GM12878 (cell line): ENCODE data around the gene ARL15. TPM values are rescaled to one million over a fixed set of nuclear protein-coding genes. Genes with fewer than 3 reads are reported as not detected.

Experiments used
- ATAC-seq: fragments of 200-7000 bp; cut with Tn5 transposase; 3 replicates; pipeline ENCODE4 v1.9.1; 2020; ENCODE audit warnings: mild to moderate bottlenecking, moderate library complexity
- BruUV-seq: library from RNA; stranded (reverse); fragments of 400-500 nt; replicated peaks from 2 replicates; lab custom pipeline; 2021; lab: Mats Ljungman, UMichigan
- CTCF ChIA-PET: fragments of 300-600 bp; sonication (Branson Sonifier 250); formaldehyde crosslinking; extraction: SDS; loops from one replicate; lab custom pipeline; 2021; ENCODE audit warnings: inconsistent platforms; lab: Yijun Ruan, JAX
- POLR2A ChIA-PET: fragments of 350-600 bp; formaldehyde crosslinking; extraction: SDS; loops from one replicate; lab custom pipeline; 2021; ENCODE audit warnings: inconsistent platforms; lab: Charles Lee
- RAD21 ChIA-PET: fragments of 300-600 bp; sonication (Branson Sonifier 250); formaldehyde crosslinking; loops from one replicate; lab custom pipeline; 2023; ENCODE audit warnings: antibody characterized with exemption; ENCODE audit not compliant: unreplicated experiment; lab: Charles Lee
- SMC1A ChIA-PET: fragments of 300-600 bp; sonication (Branson Sonifier 250); formaldehyde crosslinking; loops from one replicate; lab custom pipeline; 2023; ENCODE audit not compliant: unreplicated experiment, uncharacterized antibody; lab: Charles Lee
- DNase-seq: peaks from one replicate; pipeline ENCODE4 v3.0.0-alpha.2; 2011; ENCODE audit warnings: low read depth, low spot score
- FAIRE-seq: peaks from 3 replicates; lab custom pipeline; 2011; peaks lifted over from hg19 to GRCh38; lab: Jason Lieb, UNC
- H2AFZ ChIP-seq: 2 replicates; pipeline ENCODE4 v1.6.0; 2011; ENCODE audit warnings: low read depth, low read length, control low read depth; ENCODE audit not compliant: control insufficient read depth
- H3K27ac ChIP-seq: 2 replicates; pipeline ENCODE4 v1.5.1; 2011; ENCODE audit warnings: control low read depth; ENCODE audit not compliant: control insufficient read depth, insufficient read depth
- H3K27me3 ChIP-seq, 2 experiments: replicated peaks in 1 of 2; 2 replicates each; pipeline versions ENCODE4 v1.6.0 to v1.6.1; 2011; ENCODE audit warnings: low read length in 1 of 2; ENCODE audit not compliant: control insufficient read depth in 2 of 2, insufficient read depth in 2 of 2
- H3K36me3 ChIP-seq, 2 experiments: 2 replicates each; pipeline ENCODE4 v1.5.1; 2011; ENCODE audit warnings: low read length in 1 of 2; ENCODE audit not compliant: control insufficient read depth in 2 of 2, insufficient read depth in 2 of 2
- H3K4me1 ChIP-seq: 2 replicates; pipeline ENCODE4 v1.6.1; 2011; ENCODE audit warnings: mild to moderate bottlenecking, low read length, moderate library complexity, mixed read lengths; ENCODE audit not compliant: control insufficient read depth, insufficient read depth
- H3K4me2 ChIP-seq: 2 replicates; pipeline ENCODE4 v1.6.0; 2011; ENCODE audit warnings: control low read depth; ENCODE audit not compliant: control insufficient read depth, insufficient read depth
- H3K4me3 ChIP-seq: fragments of 200-600 bp; sonication (generic); 2 replicates; pipeline ENCODE4 v1.5.1; 2016
- H3K79me2 ChIP-seq: 2 replicates; pipeline ENCODE4 v1.6.0; 2011; ENCODE audit warnings: low read length; ENCODE audit not compliant: control insufficient read depth, insufficient read depth
- H3K9ac ChIP-seq: 2 replicates; pipeline ENCODE4 v1.8.0; 2011; ENCODE audit warnings: low read length, control low read depth, mixed read lengths; ENCODE audit not compliant: control insufficient read depth, insufficient read depth
- H3K9me3 ChIP-seq: replicated peaks from 3 replicates; pipeline ENCODE4 v1.5.1; 2011; ENCODE audit warnings: mild to moderate bottlenecking, low read length; ENCODE audit not compliant: control insufficient read depth, insufficient read depth
- H4K20me1 ChIP-seq: 2 replicates; pipeline ENCODE4 v1.6.0; 2011; ENCODE audit not compliant: control insufficient read depth, insufficient read depth
- BHLHE40 ChIP-seq, 2 experiments: fragments of 450-650 bp in 1 of 2; IDR thresholded peaks; 2 replicates each; pipeline ENCODE4 v1.6.1; 2011 to 2017; ENCODE audit warnings: low read depth in 2 of 2, borderline replicate concordance in 1 of 2, improper control_type of control experiment in 1 of 2, low read length in 1 of 2, mild to moderate bottlenecking in 1 of 2
- CBX5 ChIP-seq: sonication (generic); IDR thresholded peaks from 2 replicates; pipeline ENCODE4 v1.6.1; 2016; ENCODE audit warnings: low read depth, moderate library complexity, mild to moderate bottlenecking, inconsistent platforms
- CHD2 ChIP-seq: IDR thresholded peaks from 2 replicates; pipeline ENCODE4 v1.6.1; 2011; ENCODE audit warnings: low read depth, low read length, improper control_type of control experiment, borderline replicate concordance
- IRF3 ChIP-seq: fragments of 450-650 bp; IDR thresholded peaks from 2 replicates; pipeline ENCODE4 v1.6.1; 2014; ENCODE audit warnings: mild to moderate bottlenecking
- MEF2B ChIP-seq: fragments of 450-650 bp; IDR thresholded peaks from 2 replicates; pipeline ENCODE4 v1.6.1; 2018; ENCODE audit warnings: mild to moderate bottlenecking, moderate library complexity; ENCODE audit not compliant: partially characterized antibody, poor library complexity, severe bottlenecking
- MTA3 ChIP-seq: IDR thresholded peaks from 2 replicates; pipeline ENCODE4 v1.6.1; 2012; ENCODE audit warnings: low read length, inconsistent platforms, borderline replicate concordance
- NFYB ChIP-seq: IDR thresholded peaks from 2 replicates; pipeline ENCODE4 v1.6.1; 2011; ENCODE audit warnings: low read depth, mild to moderate bottlenecking, low read length, improper control_type of control experiment, moderate library complexity; ENCODE audit not compliant: insufficient read depth
- PKNOX1 ChIP-seq: fragments of 450-650 bp; IDR thresholded peaks from 2 replicates; pipeline ENCODE4 v1.6.1; 2016; ENCODE audit warnings: mild to moderate bottlenecking
- RUNX3 ChIP-seq: IDR thresholded peaks from 2 replicates; pipeline ENCODE4 v1.6.1; 2012; ENCODE audit warnings: low read length, inconsistent platforms
- SKIL ChIP-seq: fragments of 450-650 bp; IDR thresholded peaks from 2 replicates; pipeline ENCODE4 v1.6.1; 2017; ENCODE audit warnings: mild to moderate bottlenecking, low read depth, inconsistent platforms; ENCODE audit not compliant: poor library complexity, severe bottlenecking
- SMARCA5 ChIP-seq: fragments of 450-650 bp; IDR thresholded peaks from 2 replicates; pipeline ENCODE4 v1.6.1; 2017; ENCODE audit warnings: mild to moderate bottlenecking
- TCF12 ChIP-seq: IDR thresholded peaks from 2 replicates; pipeline ENCODE4 v1.6.1; 2011; ENCODE audit warnings: low read depth, mild to moderate bottlenecking, low read length
- YBX1 ChIP-seq: fragments of 450-650 bp; IDR thresholded peaks from 2 replicates; pipeline ENCODE4 v1.6.1; 2016; ENCODE audit warnings: antibody characterized with exemption
- ZNF687 ChIP-seq: fragments of 450-650 bp; IDR thresholded peaks from 2 replicates; pipeline ENCODE4 v1.6.1; 2017; ENCODE audit warnings: mild to moderate bottlenecking, moderate library complexity
- WGBS: methylation state at CpG from one replicate; pipeline ENCODE4 v1.1.6; 2016; ENCODE audit warnings: low lambda C conversion rate; ENCODE audit not compliant: insufficient replicate concordance, insufficient coverage; ENCODE audit errors: missing lambda C conversion rate; 5-methylcytosine and 5-hydroxymethylcytosine counted together
- in situ Hi-C: fragments of 300-500 bp; cut with MboI; formaldehyde crosslinking; loops from 9 replicates; pipeline ENCODE4 v1.14.3; 2018; ENCODE audit warnings: mixed read lengths
- intact Hi-C: fragments of 100-400 bp; cut with micrococcal nuclease; formaldehyde crosslinking; loops from one replicate; pipeline ENCODE4 v1.14.2; 2022; ENCODE audit not compliant: unreplicated experiment
- polyA plus RNA-seq, 11 experiments: library from polyadenylated mRNA; depleted of rRNA in 4 of 11; unstranded in 6 of 11; stranded (reverse) in 5 of 11; fragments of >200 nt; fragmentation: Nextera tagmentation in 4 of 11; fragmentation: Illumina TruSeq in 1 of 11; extraction: Ambion mirVana in 4 of 11; extraction: Trizol in 1 of 11; gene quantifications; 1 replicate in 1 of 11; 2 replicates in 10 of 11; pipeline versions ENCODE4 v1.2.1 to v1.2.3, GENCODE V29; 2011 to 2016; ENCODE audit warnings: inconsistent platforms in 2 of 11, missing spikeins in 2 of 11, low read depth in 1 of 11
- total RNA-seq, 4 experiments: library from RNA; depleted of rRNA in 3 of 4; stranded (reverse); fragments of >200 nt in 3 of 4; fragmentation: Illumina TruSeq in 1 of 4; extraction: Trizol in 1 of 4; gene quantifications; 2 replicates each; pipeline versions ENCODE4 v1.2.1 to v1.2.3, GENCODE V29; 2013 to 2021

Gene ARL15
- total and polyA plus RNA-seq, 10 of the 15 experiments (the other 5 are each of a cell fraction or from before 2014, with no cell fraction given): 3.6 to 11.0 (median 7.7) TPM

- no peak overlapping the region for H3K9ac ChIP-seq
- intact Hi-C loops: loop anchor here (5.0 kb wide), 1 partner anchor 123 kb away; no protein-coding TSS in a partner anchor
- WGBS: 24% methylated on average over 2 of the region's 2 CpGs
- ATAC-seq: peak; percentile 84
- DNase-seq: peak; percentile 52
- H3K27me3 ChIP-seq: no peaks in the 10 kb centered on the region
- no peaks in the 10 kb centered on the region for H3K9me3 ChIP-seq
- H3K36me3 ChIP-seq: no peaks in the 10 kb centered on the region
- CTCF ChIA-PET: no interaction called here
- H2AFZ ChIP-seq: no peak overlapping the region
- RAD21 ChIA-PET: no interaction called here
- in situ Hi-C loops: no loop called here
- SMC1A ChIA-PET: no interaction called here
- no peaks in the 10 kb centered on the region for H3K79me2 ChIP-seq
- no TSS peak for BruUV-seq
- H4K20me1 ChIP-seq: no peaks in the 10 kb centered on the region
- POLR2A ChIA-PET: no interaction called here
- H3K27ac ChIP-seq: no peak overlapping the region
- H3K4me2 ChIP-seq: no peak overlapping the region
- no peaks in the 10 kb centered on the region; the same call in 1 of the 2 replicates for H3K4me1 ChIP-seq
- H3K4me3 ChIP-seq: no peak overlapping the region
- FAIRE-seq: no peak
- TF ChIP-seq TCF12 (0 out of 2 replicates have a peak, but pooled peaks have one; percentile 48), SKIL (no peak), NFYB (no peak), RUNX3 (0 out of 2 replicates have a peak, but pooled peaks have one; percentile 10), CHD2 (no peak), PKNOX1 (peak; percentile 42; the same call in 1 of the 2 replicates), BHLHE40 (IDR thresholded peaks at IDR 0.05; ENCODE audit: borderline replicate concordance in 1 of 2, low read depth in 2 of 2, low read length in 1 of 2) (no peak), MEF2B (peak; percentile 90), IRF3 (no peak), YBX1 (no peak), CBX5 (no peak), SMARCA5 (no peak), ZNF687 (peak; percentile 48; the same call in 1 of the 2 replicates), MTA3 (no peak)
Observed at GRCh38 chr5:54093861-54094260, 216.5 kb downstream of the ARL15 start.
